Endothelial cell of umbilical vein (primary cell): ENCODE results near the gene SH3PXD2A.

ENCODE experiments used
- EZH2 ChIP-seq: IDR thresholded peaks from 2 replicates; pipeline ENCODE4 v1.6.1; 2012; ENCODE audit warnings: borderline replicate concordance, low read depth, mild to moderate bottlenecking, moderate library complexity, low read length, inconsistent platforms; ENCODE audit not compliant: severe bottlenecking
- MYC ChIP-seq: IDR thresholded peaks from one replicate; pipeline ENCODE4 v1.6.1; 2011; ENCODE audit warnings: mild to moderate bottlenecking, low read depth, low read length
- POLR2A ChIP-seq: IDR thresholded peaks from 2 replicates; pipeline ENCODE4 v1.6.1; 2012; ENCODE audit warnings: low read depth, mild to moderate bottlenecking, control low read depth, low read length

DNA sequence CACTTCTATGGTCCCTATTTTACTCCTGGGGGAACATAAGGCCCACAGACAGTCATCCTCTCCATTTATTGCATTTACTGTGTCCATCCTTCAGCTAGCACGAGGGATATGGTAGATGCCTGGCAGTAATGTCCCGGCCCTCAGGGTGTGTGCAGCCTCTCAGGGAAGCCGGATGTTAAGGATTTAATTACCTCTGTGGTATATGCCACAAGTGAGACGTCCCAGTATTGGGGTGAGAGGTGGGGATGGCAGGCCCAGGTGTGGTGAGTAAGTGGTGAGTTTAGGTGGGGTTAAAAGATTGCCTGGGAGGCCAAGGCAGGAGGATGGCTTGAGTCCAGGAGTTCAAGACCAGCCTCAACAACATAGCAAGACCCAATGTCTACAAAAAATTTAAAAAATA, 144.9 kb downstream of the SH3PXD2A start:
- TF ChIP-seq MYC (no peak), POLR2A (no peak), EZH2 (no peak)
